GM12878 (cell line): ENCODE results near the gene GIMAP7. TPM values are rescaled to one million over a fixed set of nuclear protein-coding genes. Genes with fewer than 3 reads are reported as not detected.

Experiments
- ATAC-seq: fragments of 200-7000 bp; cut with Tn5 transposase; 3 replicates; pipeline ENCODE4 v1.9.1; 2020; ENCODE audit warnings: mild to moderate bottlenecking, moderate library complexity
- BruUV-seq: library from RNA; stranded (reverse); fragments of 400-500 nt; replicated peaks from 2 replicates; lab custom pipeline; 2021; lab: Mats Ljungman, UMichigan
- CTCF ChIA-PET: fragments of 300-600 bp; sonication (Branson Sonifier 250); formaldehyde crosslinking; extraction: SDS; loops from one replicate; lab custom pipeline; 2021; ENCODE audit warnings: inconsistent platforms; lab: Yijun Ruan, JAX
- POLR2A ChIA-PET: fragments of 350-600 bp; formaldehyde crosslinking; extraction: SDS; loops from one replicate; lab custom pipeline; 2021; ENCODE audit warnings: inconsistent platforms; lab: Charles Lee
- RAD21 ChIA-PET: fragments of 300-600 bp; sonication (Branson Sonifier 250); formaldehyde crosslinking; loops from one replicate; lab custom pipeline; 2023; ENCODE audit warnings: antibody characterized with exemption; ENCODE audit not compliant: unreplicated experiment; lab: Charles Lee
- SMC1A ChIA-PET: fragments of 300-600 bp; sonication (Branson Sonifier 250); formaldehyde crosslinking; loops from one replicate; lab custom pipeline; 2023; ENCODE audit not compliant: unreplicated experiment, uncharacterized antibody; lab: Charles Lee
- DNase-seq: peaks from one replicate; pipeline ENCODE4 v3.0.0-alpha.2; 2011; ENCODE audit warnings: low read depth, low spot score
- FAIRE-seq: peaks from 3 replicates; lab custom pipeline; 2011; peaks lifted over from hg19 to GRCh38; lab: Jason Lieb, UNC
- H2AFZ ChIP-seq: 2 replicates; pipeline ENCODE4 v1.6.0; 2011; ENCODE audit warnings: low read depth, low read length, control low read depth; ENCODE audit not compliant: control insufficient read depth
- H3K27ac ChIP-seq: 2 replicates; pipeline ENCODE4 v1.5.1; 2011; ENCODE audit warnings: control low read depth; ENCODE audit not compliant: control insufficient read depth, insufficient read depth
- H3K27me3 ChIP-seq, 2 experiments: replicated peaks in 1 of 2; 2 replicates each; pipeline versions ENCODE4 v1.6.0 to v1.6.1; 2011; ENCODE audit warnings: low read length in 1 of 2; ENCODE audit not compliant: control insufficient read depth in 2 of 2, insufficient read depth in 2 of 2
- H3K36me3 ChIP-seq, 2 experiments: 2 replicates each; pipeline ENCODE4 v1.5.1; 2011; ENCODE audit warnings: low read length in 1 of 2; ENCODE audit not compliant: control insufficient read depth in 2 of 2, insufficient read depth in 2 of 2
- H3K4me1 ChIP-seq: 2 replicates; pipeline ENCODE4 v1.6.1; 2011; ENCODE audit warnings: mild to moderate bottlenecking, low read length, moderate library complexity, mixed read lengths; ENCODE audit not compliant: control insufficient read depth, insufficient read depth
- H3K4me2 ChIP-seq: 2 replicates; pipeline ENCODE4 v1.6.0; 2011; ENCODE audit warnings: control low read depth; ENCODE audit not compliant: control insufficient read depth, insufficient read depth
- H3K4me3 ChIP-seq: fragments of 200-600 bp; sonication (generic); 2 replicates; pipeline ENCODE4 v1.5.1; 2016
- H3K79me2 ChIP-seq: 2 replicates; pipeline ENCODE4 v1.6.0; 2011; ENCODE audit warnings: low read length; ENCODE audit not compliant: control insufficient read depth, insufficient read depth
- H3K9ac ChIP-seq: 2 replicates; pipeline ENCODE4 v1.8.0; 2011; ENCODE audit warnings: low read length, control low read depth, mixed read lengths; ENCODE audit not compliant: control insufficient read depth, insufficient read depth
- H3K9me3 ChIP-seq: replicated peaks from 3 replicates; pipeline ENCODE4 v1.5.1; 2011; ENCODE audit warnings: mild to moderate bottlenecking, low read length; ENCODE audit not compliant: control insufficient read depth, insufficient read depth
- H4K20me1 ChIP-seq: 2 replicates; pipeline ENCODE4 v1.6.0; 2011; ENCODE audit not compliant: control insufficient read depth, insufficient read depth
- ATF7 ChIP-seq: fragments of 450-650 bp; IDR thresholded peaks from 2 replicates; pipeline ENCODE4 v1.6.1; 2016; ENCODE audit warnings: low read depth, mild to moderate bottlenecking
- BHLHE40 ChIP-seq, 2 experiments: fragments of 450-650 bp in 1 of 2; IDR thresholded peaks; 2 replicates each; pipeline ENCODE4 v1.6.1; 2011 to 2017; ENCODE audit warnings: low read depth in 2 of 2, borderline replicate concordance in 1 of 2, improper control_type of control experiment in 1 of 2, low read length in 1 of 2, mild to moderate bottlenecking in 1 of 2
- CHD4 ChIP-seq: fragments of 200-600 bp; sonication (generic); IDR thresholded peaks from 2 replicates; pipeline ENCODE4 v1.6.1; 2016; ENCODE audit warnings: mild to moderate bottlenecking
- CREB1 ChIP-seq: IDR thresholded peaks from 2 replicates; pipeline ENCODE4 v1.6.1; 2012; ENCODE audit warnings: low read depth, mild to moderate bottlenecking, inconsistent platforms
- HDAC2 ChIP-seq: fragments of 200-600 bp; sonication (generic); IDR thresholded peaks from 2 replicates; pipeline ENCODE4 v1.6.1; 2017
- KDM1A ChIP-seq: fragments of 200-600 bp; sonication (generic); IDR thresholded peaks from 2 replicates; pipeline ENCODE4 v1.6.1; 2016; ENCODE audit warnings: borderline replicate concordance
- MTA2 ChIP-seq: fragments of 450-650 bp; IDR thresholded peaks from 2 replicates; pipeline ENCODE4 v1.6.1; 2016; ENCODE audit warnings: low read depth, mild to moderate bottlenecking, moderate library complexity
- RAD21 ChIP-seq: IDR thresholded peaks from 2 replicates; pipeline ENCODE4 v1.6.1; 2011; ENCODE audit warnings: mild to moderate bottlenecking, low read depth, low read length, moderate library complexity; ENCODE audit not compliant: insufficient read depth
- RBBP5 ChIP-seq: fragments of 200-600 bp; sonication (generic); conservative IDR thresholded peaks from 2 replicates; pipeline ENCODE4 v1.6.1; 2016
- RELB ChIP-seq: fragments of 450-650 bp; IDR thresholded peaks from 2 replicates; pipeline ENCODE4 v1.6.1; 2017; ENCODE audit warnings: low read depth, mild to moderate bottlenecking, moderate library complexity
- SREBF2 ChIP-seq: IDR thresholded peaks from 2 replicates; pipeline ENCODE4 v1.6.1; 2012; ENCODE audit warnings: mild to moderate bottlenecking, low read length
- TARDBP ChIP-seq: IDR thresholded peaks from 2 replicates; pipeline ENCODE4 v1.6.1; 2016; ENCODE audit warnings: borderline replicate concordance
- ZNF274 ChIP-seq: IDR thresholded peaks from one replicate; pipeline ENCODE4 v1.8.0; 2011; ENCODE audit not compliant: insufficient read length, insufficient read depth
- WGBS: methylation state at CpG from one replicate; pipeline ENCODE4 v1.1.6; 2016; ENCODE audit warnings: low lambda C conversion rate; ENCODE audit not compliant: insufficient replicate concordance, insufficient coverage; ENCODE audit errors: missing lambda C conversion rate; 5-methylcytosine and 5-hydroxymethylcytosine counted together
- in situ Hi-C: fragments of 300-500 bp; cut with MboI; formaldehyde crosslinking; loops from 9 replicates; pipeline ENCODE4 v1.14.3; 2018; ENCODE audit warnings: mixed read lengths
- intact Hi-C: fragments of 100-400 bp; cut with micrococcal nuclease; formaldehyde crosslinking; loops from one replicate; pipeline ENCODE4 v1.14.2; 2022; ENCODE audit not compliant: unreplicated experiment
- polyA plus RNA-seq, 11 experiments: library from polyadenylated mRNA; depleted of rRNA in 4 of 11; unstranded in 6 of 11; stranded (reverse) in 5 of 11; fragments of >200 nt; fragmentation: Nextera tagmentation in 4 of 11; fragmentation: Illumina TruSeq in 1 of 11; extraction: Ambion mirVana in 4 of 11; extraction: Trizol in 1 of 11; gene quantifications; 1 replicate in 1 of 11; 2 replicates in 10 of 11; pipeline versions ENCODE4 v1.2.1 to v1.2.3, GENCODE V29; 2011 to 2016; ENCODE audit warnings: inconsistent platforms in 2 of 11, missing spikeins in 2 of 11, low read depth in 1 of 11
- total RNA-seq, 4 experiments: library from RNA; depleted of rRNA in 3 of 4; stranded (reverse); fragments of >200 nt in 3 of 4; fragmentation: Illumina TruSeq in 1 of 4; extraction: Trizol in 1 of 4; gene quantifications; 2 replicates each; pipeline versions ENCODE4 v1.2.1 to v1.2.3, GENCODE V29; 2013 to 2021
- TF ChIP-seq, protein P1 (sequence below): IDR thresholded peaks from 2 replicates; pipeline ENCODE4 v1.6.1; 2011; ENCODE audit warnings: low read depth, mild to moderate bottlenecking, low read length, moderate library complexity, borderline replicate concordance; ENCODE audit errors: extremely low read depth

The GIMAP7 gene
- total and polyA plus RNA-seq, 10 of the 15 experiments (the other 5 are each of a cell fraction or from before 2014, with no cell fraction given) = 2.7 to 16.6 (median 5.4) TPM

DNA sequence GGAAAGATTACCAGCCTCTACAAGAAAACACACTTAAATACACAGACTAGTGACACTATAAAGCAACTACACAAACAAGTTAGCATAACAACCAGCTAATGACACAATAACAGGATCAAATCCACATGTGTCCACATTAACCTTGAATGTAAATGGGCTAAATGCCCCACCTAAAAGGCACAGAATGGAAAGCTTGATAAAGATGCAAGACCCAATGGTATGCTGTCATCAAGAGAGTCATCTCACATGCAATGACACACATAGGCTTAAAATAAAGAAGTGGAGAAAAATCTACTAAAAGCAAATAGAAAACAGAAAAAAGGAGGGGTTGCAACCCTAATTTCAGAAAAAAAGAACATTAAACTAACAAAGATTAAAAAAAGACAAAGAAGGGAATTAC lies 38.5 kb downstream of the GIMAP7 start (continued):
- TF ChIP-seq BHLHE40 (IDR thresholded peaks at IDR 0.05; ENCODE audit: borderline replicate concordance in 1 of 2, low read depth in 2 of 2, low read length in 1 of 2) = no peak
- TF ChIP-seq, all 136 proteins: peak for 0

DNA sequence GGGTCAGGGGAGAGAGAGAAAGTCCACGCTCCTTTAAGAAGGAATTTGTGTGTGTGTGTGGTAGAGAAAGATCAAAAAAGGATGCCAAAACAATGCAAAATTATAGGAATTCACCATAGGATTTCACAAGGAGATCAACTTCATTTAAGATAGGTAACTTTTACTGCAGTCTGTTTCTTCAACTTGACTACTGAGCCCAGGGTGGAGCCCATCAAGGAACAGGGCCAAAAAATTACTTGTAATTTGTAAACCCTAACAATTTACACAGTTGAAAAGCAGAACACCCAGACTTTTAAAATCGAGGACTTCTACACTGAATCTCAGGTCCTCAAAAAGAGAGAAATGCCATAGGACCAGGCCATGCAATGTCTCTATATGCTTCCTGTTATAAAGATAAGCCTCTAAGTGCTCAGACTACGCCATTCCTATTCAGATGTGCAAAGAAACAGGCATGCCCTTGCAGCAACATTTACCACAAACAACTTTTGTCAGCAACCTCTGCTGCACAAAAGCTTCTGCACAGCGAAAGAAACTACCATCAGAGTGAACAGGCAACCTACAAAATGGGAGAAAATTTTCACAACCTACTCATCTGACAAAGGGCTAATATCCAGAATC lies 42.0 kb downstream of the GIMAP7 start:
- Histone ChIP-seq H3K27me3 (no peaks in the 10 kb centered on the region), H3K4me3 (no peak overlapping the region), H3K9ac (no peak overlapping the region), H3K9me3 (peaks cover 6% of the 10 kb centered on the region), H4K20me1 (no peaks in the 10 kb centered on the region), H3K79me2 (no peaks in the 10 kb centered on the region), H3K4me1 (no peaks in the 10 kb centered on the region), H3K4me2 (no peak overlapping the region), H3K36me3 (no peaks in the 10 kb centered on the region), H3K27ac (no peak overlapping the region), H2AFZ (peak overlapping the region; percentile 60)
- TF ChIP-seq CREB1 (no peak), SREBF2 (no peak), ZNF274 (no peak), ATF7 (no peak)
- in situ Hi-C loops = no loop called here
- POLR2A ChIA-PET = no interaction called here
- 7% methylated on average over 4 of the region's 4 CpGs for WGBS
- FAIRE-seq (no peak), ATAC-seq (no peak), DNase-seq (no peak)
- no TSS peak for BruUV-seq
- SMC1A ChIA-PET = no interaction called here
- CTCF ChIA-PET = no interaction called here
- intact Hi-C loops = no loop called here
- RAD21 ChIA-PET = no interaction called here

DNA sequence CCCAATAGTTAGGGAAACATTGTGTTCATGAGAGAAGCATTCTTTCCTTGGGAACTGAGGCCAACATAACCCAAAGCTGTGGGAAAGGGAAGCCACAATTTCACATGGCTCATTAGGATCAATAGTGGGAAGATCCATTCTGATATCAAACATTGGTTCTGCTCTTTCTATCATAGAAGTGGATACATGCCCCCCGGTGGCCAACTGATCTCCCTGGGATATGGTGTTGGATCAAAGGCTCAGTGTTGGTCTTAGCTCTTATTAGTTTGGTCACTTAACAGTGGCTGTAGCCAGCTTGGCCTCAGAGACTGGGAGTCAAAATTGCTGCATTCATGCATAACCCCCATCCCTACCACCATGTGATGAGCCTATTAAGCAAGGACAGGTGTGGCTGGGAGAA lies 45.8 kb downstream of the GIMAP7 start:
- in situ Hi-C loops (no loop called here), intact Hi-C loops (no loop called here)
- SMC1A ChIA-PET = no interaction called here
- no peaks in the 10 kb centered on the region for H3K27me3 ChIP-seq
- WGBS = 42% methylated on average over 1 of the region's 1 CpG
- POLR2A ChIA-PET = no interaction called here
- DNase-seq = no peak
- H3K4me2 ChIP-seq = no peak overlapping the region
- no peak overlapping the region for H3K27ac ChIP-seq
- BruUV-seq = no TSS peak
- H3K79me2 ChIP-seq = no peaks in the 10 kb centered on the region
- H2AFZ ChIP-seq = no peak overlapping the region
- RAD21 ChIA-PET = no interaction called here
- H3K4me3 ChIP-seq = no peak overlapping the region
- FAIRE-seq = no peak
- H3K36me3 ChIP-seq = no peaks in the 10 kb centered on the region
- H4K20me1 ChIP-seq = no peaks in the 10 kb centered on the region
- no peak for ATAC-seq
- no peaks in the 10 kb centered on the region for H3K4me1 ChIP-seq
- peaks cover 9% of the 10 kb centered on the region for H3K9me3 ChIP-seq
- no peak overlapping the region for H3K9ac ChIP-seq
- CTCF ChIA-PET = no interaction called here
- TF ChIP-seq KDM1A (no peak), MTA2 (no peak), HDAC2 (no peak), RELB (no peak), CHD4 (no peak), RBBP5 (no peak), TARDBP (no peak), RAD21 (no peak)
- TF ChIP-seq, protein P1, sequence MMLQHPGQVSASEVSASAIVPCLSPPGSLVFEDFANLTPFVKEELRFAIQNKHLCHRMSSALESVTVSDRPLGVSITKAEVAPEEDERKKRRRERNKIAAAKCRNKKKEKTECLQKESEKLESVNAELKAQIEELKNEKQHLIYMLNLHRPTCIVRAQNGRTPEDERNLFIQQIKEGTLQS = no peak
